Kidney epithelial cell (primary cell): ENCODE data around the gene HS3ST6. TPM values are rescaled to one million over a fixed set of nuclear protein-coding genes. Genes with fewer than 3 reads are reported as not detected.
A peak's percentile ranks its signal among the peaks of the same experiment; 100 is the strongest.

Source experiments
- DNase-seq: peaks from one replicate; pipeline ENCODE4 v3.0.0-alpha.2; 2010; ENCODE audit warnings: low read depth
- H3K27me3 ChIP-seq: 2 replicates; pipeline ENCODE4 v1.6.0; 2011; ENCODE audit warnings: low read length; ENCODE audit not compliant: control insufficient read depth, insufficient read depth
- H3K36me3 ChIP-seq: 2 replicates; pipeline ENCODE4 v1.5.1; 2011; ENCODE audit warnings: low read length; ENCODE audit not compliant: control insufficient read depth, insufficient read depth
- H3K4me3 ChIP-seq: 2 replicates; pipeline ENCODE4 v1.5.1; 2011; ENCODE audit warnings: low read depth, mild to moderate bottlenecking, control low read depth, low read length
- CTCF ChIP-seq: IDR thresholded peaks from 2 replicates; pipeline ENCODE4 v1.5.1; 2011; ENCODE audit warnings: mild to moderate bottlenecking, moderate library complexity, low read length, control low read depth, inconsistent platforms; ENCODE audit not compliant: insufficient read depth, poor library complexity, severe bottlenecking
- total RNA-seq: library from RNA; depleted of rRNA; stranded (reverse); fragments of >200 nt; gene quantifications from 2 replicates; pipeline ENCODE4 v1.2.3, GENCODE V29; 2015

Gene HS3ST6
- total RNA-seq, 1 donor from 2014 or later, result 0.92 TPM

GRCh38 chr16:1945559-1946391, 27.6 kb upstream of the HS3ST6 start:
- Histone ChIP-seq H3K27me3 (peaks cover 2% of the 10 kb centered on the region), H3K4me3 (no peak overlapping the region), H3K36me3 (no peaks in the 10 kb centered on the region)
- no peak for DNase-seq
- no peak for TF ChIP-seq CTCF

- H3K4me3 ChIP-seq, result no peak overlapping the region
- H3K27me3 ChIP-seq, result peaks cover 2% of the 10 kb centered on the region
- DNase-seq, result no peak
- H3K36me3 ChIP-seq, result no peaks in the 10 kb centered on the region
- no peak for TF ChIP-seq CTCF
These were observed 26.5 kb upstream of the HS3ST6 start for GRCh38 chr16:1944612-1945199.

- peaks cover 2% of the 10 kb centered on the region for H3K27me3 ChIP-seq
- peaks cover 2% of the 10 kb centered on the region for H3K36me3 ChIP-seq
- TF ChIP-seq CTCF, result no peak
- peak; percentile 88 for DNase-seq
- peak within 1 kb of the TSS; percentile 76 for H3K4me3 ChIP-seq
These were observed 24.9 kb upstream of the HS3ST6 start, which contains the start of gene MSRB1 for GRCh38 chr16:1942810-1943726. Gene MSRB1, minus strand, starts transcription at chr16:1943199. Its CDS starts 43 bp downstream, at chr16:1943156.

DNA sequence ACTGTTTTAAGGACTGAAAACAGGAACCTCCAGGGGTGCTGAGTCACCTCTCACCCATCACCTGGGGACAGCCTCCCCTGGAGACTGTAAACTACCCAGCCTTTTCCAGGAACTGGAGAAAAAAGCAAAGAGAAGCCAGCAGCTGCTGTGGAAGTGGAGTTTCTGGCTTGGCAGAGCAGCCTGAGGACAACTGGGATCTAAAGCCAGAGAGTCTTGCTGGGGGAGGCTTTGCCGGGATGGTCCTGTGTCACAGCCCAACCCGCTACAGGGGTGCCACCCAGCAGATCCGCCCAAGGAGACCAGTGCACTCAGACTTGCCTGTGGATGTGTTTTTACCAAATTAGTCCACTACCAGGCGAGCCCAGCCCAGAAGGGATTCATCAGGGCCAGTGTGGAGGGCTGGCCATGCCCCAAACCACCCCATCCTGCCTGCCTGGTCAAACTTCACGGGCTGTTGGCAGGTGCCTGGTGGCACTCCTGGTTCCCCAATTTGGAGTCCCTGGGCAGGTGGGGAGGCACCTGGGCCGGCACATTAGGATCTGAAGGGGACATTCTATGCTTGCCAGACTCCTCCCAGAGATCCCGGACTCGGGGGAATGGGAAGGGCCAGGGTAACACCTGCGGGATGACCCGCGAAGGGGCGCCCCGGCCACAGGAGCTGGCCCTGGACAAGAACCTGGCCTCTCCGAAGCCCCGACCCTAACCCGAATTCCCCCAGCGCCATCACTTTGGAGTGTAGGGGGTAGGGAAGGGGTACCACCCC, 24.0 kb upstream of the HS3ST6 start:
- DNase-seq, result no peak
- Histone ChIP-seq H3K27me3 (peaks cover 2% of the 10 kb centered on the region), H3K4me3 (peak overlapping the region; percentile 76), H3K36me3 (peaks cover 2% of the 10 kb centered on the region)
- TF ChIP-seq CTCF, result no peak
